Pons (tissue), 1 donor: ENCODE measurements around the gene TEN1.
"Not testable (repeated sequence)": the region's sequence is repeated elsewhere in the genome, so short reads cannot be mapped to it uniquely, and the experiment has no call there.

Source experiments
- DNase-seq: peaks from one replicate; pipeline ENCODE4 v3.0.0-alpha.2; 2016; ENCODE audit warnings: low spot score

TEN1 gene

GRCh38 chr17:76027159-76027839, 48.3 kb downstream of the TEN1 start, which contains the start of gene EVPL:
TSS of gene EVPL (minus strand) at chr17:76027306. CDS start at chr17:76027198, 108 bp downstream.
- no peak for DNase-seq

- DNase-seq = no peak
Measured at GRCh38 chr17:76032073-76032779, 53.2 kb downstream of the TEN1 start.

- DNase-seq = no peak
Measured at GRCh38 chr17:76032780-76033108, 53.7 kb downstream of the TEN1 start.

GRCh38 chr17:76033139-76033538, 54.1 kb downstream of the TEN1 start:
- no peak for DNase-seq

- DNase-seq = no peak
Measured at GRCh38 chr17:76034428-76035350, 55.6 kb downstream of the TEN1 start.

- DNase-seq = no peak
Measured at GRCh38 chr17:76036497-76037261, 57.6 kb downstream of the TEN1 start.

- no peak for DNase-seq
Measured at GRCh38 chr17:76038050-76038449, 59.0 kb downstream of the TEN1 start.

- DNase-seq = no peak
Measured at GRCh38 chr17:76039121-76039520, 60.1 kb downstream of the TEN1 start.

GRCh38 chr17:76040376-76040775, 61.3 kb downstream of the TEN1 start:
- DNase-seq = no peak

GRCh38 chr17:76042868-76043267, 63.8 kb downstream of the TEN1 start:
- not testable (repeated sequence) for DNase-seq

- DNase-seq = not testable (repeated sequence)
Measured at GRCh38 chr17:76044475-76045007, 65.5 kb downstream of the TEN1 start.

GRCh38 chr17:76046064-76046463, 67.0 kb downstream of the TEN1 start:
- DNase-seq = no peak

- DNase-seq = no peak
Measured at GRCh38 chr17:76048025-76048605, 69.1 kb downstream of the TEN1 start.

GRCh38 chr17:76048711-76049110, 69.7 kb downstream of the TEN1 start:
- no peak for DNase-seq

GRCh38 chr17:76049239-76049638, 70.2 kb downstream of the TEN1 start:
- no peak for DNase-seq

- DNase-seq = no peak
Measured at GRCh38 chr17:76049836-76050537, 70.9 kb downstream of the TEN1 start.
